Endodermal cell (in vitro differentiated cells): ENCODE measurements around the gene LTB4R2. TPM values are rescaled to one million over a fixed set of nuclear protein-coding genes. Genes with fewer than 3 reads are reported as not detected.

Experiments used
- DNase-seq: peaks from one replicate; pipeline ENCODE4 v3.0.0-alpha.2; 2017
- H3K27ac ChIP-seq: 2 replicates; pipeline ENCODE4 v1.5.1; 2013; ENCODE audit warnings: mild to moderate bottlenecking, low read depth, low read length, moderate library complexity
- H3K27me3 ChIP-seq: 2 replicates; pipeline ENCODE4 v1.6.1; 2013; ENCODE audit warnings: mild to moderate bottlenecking, low read length, moderate library complexity; ENCODE audit not compliant: insufficient read depth, control insufficient read depth, poor library complexity, severe bottlenecking
- H3K36me3 ChIP-seq: 2 replicates; pipeline ENCODE4 v1.7.0; 2013; ENCODE audit warnings: mild to moderate bottlenecking, low read length, moderate library complexity; ENCODE audit not compliant: control insufficient read depth, insufficient read depth
- H3K4me1 ChIP-seq: one replicate; pipeline ENCODE4 v1.7.0; 2013; ENCODE audit warnings: low read length; ENCODE audit not compliant: control insufficient read depth, insufficient read depth
- H3K4me3 ChIP-seq: 2 replicates; pipeline ENCODE4 v1.5.1; 2013; ENCODE audit warnings: mild to moderate bottlenecking, low read length, moderate library complexity
- H3K9ac ChIP-seq: 2 replicates; pipeline ENCODE4 v1.6.1; 2013; ENCODE audit warnings: mild to moderate bottlenecking, low read length, moderate library complexity; ENCODE audit not compliant: poor library complexity, severe bottlenecking; ENCODE audit errors: extremely low read depth
- H3K9me3 ChIP-seq: 2 replicates; pipeline ENCODE4 v1.6.1; 2013; ENCODE audit warnings: mild to moderate bottlenecking, low read length, moderate library complexity; ENCODE audit not compliant: control insufficient read depth
- H3K27ac Mint-ChIP-seq: 2 replicates; pipeline ENCODE4 v1.8.0; 2020; ENCODE audit warnings: mixed read lengths
- H3K27me3 Mint-ChIP-seq: 2 replicates; pipeline ENCODE4 v1.8.0; 2021; ENCODE audit warnings: mild to moderate bottlenecking, mixed read lengths; ENCODE audit not compliant: insufficient read depth
- H3K36me3 Mint-ChIP-seq: 2 replicates; pipeline ENCODE4 v1.8.0; 2020; ENCODE audit warnings: low read depth, mixed read lengths
- H3K4me1 Mint-ChIP-seq: 2 replicates; pipeline ENCODE4 v1.8.0; 2020; ENCODE audit warnings: mixed read lengths
- H3K4me3 Mint-ChIP-seq: 2 replicates; pipeline ENCODE4 v1.8.0; 2020; ENCODE audit warnings: mild to moderate bottlenecking, moderate library complexity, mixed read lengths
- H3K9me3 Mint-ChIP-seq: 2 replicates; pipeline ENCODE4 v1.8.0; 2020; ENCODE audit warnings: mild to moderate bottlenecking, mixed read lengths
- whole genome bisulfite sequencing, 2 experiments: methylation state at CpG; one replicate each; pipeline versions ENCODE4 v1.1.5 to v1.1.7; 2013; ENCODE audit warnings: missing lambda C conversion rate in 2 of 2, mixed read lengths in 1 of 2; ENCODE audit not compliant: insufficient coverage in 1 of 2, insufficient read length in 1 of 2; 5-methylcytosine and 5-hydroxymethylcytosine counted together
- total RNA-seq, 2 donors: library from RNA; stranded (reverse); fragmentation: NEBNext Ultra II Directional in 1 of 2; extraction: Animal tissue kit (Norgen Biotek cat#: 25700) in 1 of 2; gene quantifications; 2 replicates in 1 of 2; 3 replicates in 1 of 2; pipeline ENCODE4 v1.2.1, GENCODE V29; 2021
- TF ChIP-seq, protein P1 (sequence below): fragments of 200-600 bp; sonication (generic); conservative IDR thresholded peaks from 2 replicates; pipeline ENCODE4 v1.5.0; 2021; ENCODE audit warnings: antibody characterized with exemption, mild to moderate bottlenecking

Gene LTB4R2
- total RNA-seq, 2 donors from 2014 or later, result 7.4 to 9.5 TPM

DNA sequence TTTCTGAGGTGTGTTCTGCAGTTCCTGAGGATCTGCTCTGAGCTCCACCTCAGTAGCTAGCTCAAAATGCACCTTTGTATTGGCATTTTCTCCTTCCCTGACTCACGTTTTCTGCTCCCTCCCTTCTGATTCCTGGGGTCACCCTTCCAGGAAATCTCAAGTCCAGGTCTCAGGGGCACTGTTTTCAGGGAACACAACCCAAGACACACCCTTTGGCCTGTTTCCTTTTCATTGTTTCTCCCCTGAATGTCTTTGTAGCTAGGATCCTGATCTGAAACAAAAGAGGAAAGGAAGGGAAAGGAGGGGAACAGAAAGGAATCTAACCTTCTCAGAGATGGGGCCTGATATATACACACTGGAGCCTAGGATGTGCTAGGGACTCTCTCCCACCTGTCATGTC is 37.2 kb downstream of the LTB4R2 start:
- Mint-ChIP-seq H3K4me3 (no peak overlapping the region), H3K27ac (no peak overlapping the region), H3K36me3 (no peaks in the 10 kb centered on the region), H3K9me3 (no peaks in the 10 kb centered on the region), H3K27me3 (peaks cover 87% of the 10 kb centered on the region), H3K4me1 (no peaks in the 10 kb centered on the region)
- no peaks in the 10 kb centered on the region for H3K36me3 ChIP-seq
- 55% methylated on average over 1 of the region's 1 CpG; no CpG with 5 or more reads in 1 of the 2 experiments for WGBS, 2 experiments
- H3K4me1 ChIP-seq, result no peaks in the 10 kb centered on the region
- TF ChIP-seq, protein P1, sequence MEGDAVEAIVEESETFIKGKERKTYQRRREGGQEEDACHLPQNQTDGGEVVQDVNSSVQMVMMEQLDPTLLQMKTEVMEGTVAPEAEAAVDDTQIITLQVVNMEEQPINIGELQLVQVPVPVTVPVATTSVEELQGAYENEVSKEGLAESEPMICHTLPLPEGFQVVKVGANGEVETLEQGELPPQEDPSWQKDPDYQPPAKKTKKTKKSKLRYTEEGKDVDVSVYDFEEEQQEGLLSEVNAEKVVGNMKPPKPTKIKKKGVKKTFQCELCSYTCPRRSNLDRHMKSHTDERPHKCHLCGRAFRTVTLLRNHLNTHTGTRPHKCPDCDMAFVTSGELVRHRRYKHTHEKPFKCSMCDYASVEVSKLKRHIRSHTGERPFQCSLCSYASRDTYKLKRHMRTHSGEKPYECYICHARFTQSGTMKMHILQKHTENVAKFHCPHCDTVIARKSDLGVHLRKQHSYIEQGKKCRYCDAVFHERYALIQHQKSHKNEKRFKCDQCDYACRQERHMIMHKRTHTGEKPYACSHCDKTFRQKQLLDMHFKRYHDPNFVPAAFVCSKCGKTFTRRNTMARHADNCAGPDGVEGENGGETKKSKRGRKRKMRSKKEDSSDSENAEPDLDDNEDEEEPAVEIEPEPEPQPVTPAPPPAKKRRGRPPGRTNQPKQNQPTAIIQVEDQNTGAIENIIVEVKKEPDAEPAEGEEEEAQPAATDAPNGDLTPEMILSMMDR, result no peak
- H3K9me3 ChIP-seq, result no peaks in the 10 kb centered on the region
- DNase-seq, result no peak
- no peak overlapping the region for H3K4me3 ChIP-seq
- peaks cover 73% of the 10 kb centered on the region for H3K27me3 ChIP-seq
- no peak overlapping the region for H3K27ac ChIP-seq
- H3K9ac ChIP-seq, result no peak overlapping the region

DNA sequence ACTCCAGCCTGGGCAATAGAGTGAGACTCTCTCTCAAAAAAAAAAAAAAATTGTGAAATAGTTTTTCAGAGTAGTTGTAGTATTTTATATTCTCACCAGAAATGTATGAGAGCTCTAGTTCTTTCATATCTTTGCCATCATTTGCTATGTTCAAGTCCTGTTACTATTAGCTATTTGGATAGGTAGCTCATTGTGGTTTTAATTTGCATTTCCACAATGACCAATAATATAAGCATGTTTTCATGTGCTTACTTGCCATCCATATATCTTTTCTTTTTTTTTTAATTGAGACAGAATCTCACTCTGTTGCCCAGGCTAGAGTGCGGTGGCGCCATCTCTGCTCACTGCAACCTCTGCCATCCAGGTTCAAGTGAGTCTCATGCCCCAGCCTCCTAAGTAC is 38.2 kb downstream of the LTB4R2 start:
- no peak overlapping the region for H3K4me3 ChIP-seq
- no peak overlapping the region for H3K27ac ChIP-seq
- no peaks in the 10 kb centered on the region for H3K36me3 ChIP-seq
- peaks cover 75% of the 10 kb centered on the region for H3K27me3 ChIP-seq
- no peaks in the 10 kb centered on the region for H3K4me1 ChIP-seq
- H3K9ac ChIP-seq, result no peak overlapping the region
- DNase-seq, result no peak
- TF ChIP-seq, protein P1, result no peak
- WGBS, 2 experiments, result 96 to 100% methylated on average over 2 of the region's 2 CpGs
- Mint-ChIP-seq H3K4me3 (no peak overlapping the region), H3K9me3 (no peaks in the 10 kb centered on the region), H3K27me3 (peaks cover 87% of the 10 kb centered on the region), H3K4me1 (no peaks in the 10 kb centered on the region), H3K36me3 (no peaks in the 10 kb centered on the region), H3K27ac (no peak overlapping the region)
- no peaks in the 10 kb centered on the region for H3K9me3 ChIP-seq

DNA sequence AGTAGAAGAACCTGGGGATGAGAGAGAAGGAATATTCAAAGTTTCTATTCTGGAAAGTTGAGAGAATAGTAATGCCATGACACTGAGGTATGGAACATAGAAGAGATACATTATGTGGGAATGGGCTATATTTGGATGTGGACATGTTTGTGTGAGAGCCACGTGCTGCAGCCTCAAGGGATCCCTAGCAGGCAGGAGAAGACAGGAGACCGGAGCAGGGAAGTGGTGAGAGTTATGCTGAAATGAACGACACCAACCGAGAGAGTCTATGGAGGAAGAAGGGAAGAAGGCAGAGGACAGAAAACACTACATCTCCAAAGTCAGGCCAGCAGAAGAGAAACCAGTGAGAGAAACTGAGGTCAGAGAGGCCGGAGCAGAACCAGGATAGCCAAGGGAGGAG is 39.8 kb downstream of the LTB4R2 start:
- TF ChIP-seq, protein P1, result no peak
- no peak overlapping the region for H3K4me3 ChIP-seq
- no peaks in the 10 kb centered on the region for H3K9me3 ChIP-seq
- Mint-ChIP-seq H3K27me3 (peaks cover 86% of the 10 kb centered on the region), H3K9me3 (no peaks in the 10 kb centered on the region), H3K4me1 (no peaks in the 10 kb centered on the region), H3K4me3 (no peak overlapping the region), H3K36me3 (no peaks in the 10 kb centered on the region), H3K27ac (no peak overlapping the region)
- H3K36me3 ChIP-seq, result no peaks in the 10 kb centered on the region
- no peak for DNase-seq
- peaks cover 71% of the 10 kb centered on the region for H3K27me3 ChIP-seq
- H3K27ac ChIP-seq, result no peak overlapping the region
- H3K4me1 ChIP-seq, result no peaks in the 10 kb centered on the region
- H3K9ac ChIP-seq, result no peak overlapping the region
- WGBS, 2 experiments, result 54 to 75% methylated on average over 3 to 5 of the region's 5 CpGs
